ENCODE data around the gene MTMR1.

Gene MTMR1

DNA sequence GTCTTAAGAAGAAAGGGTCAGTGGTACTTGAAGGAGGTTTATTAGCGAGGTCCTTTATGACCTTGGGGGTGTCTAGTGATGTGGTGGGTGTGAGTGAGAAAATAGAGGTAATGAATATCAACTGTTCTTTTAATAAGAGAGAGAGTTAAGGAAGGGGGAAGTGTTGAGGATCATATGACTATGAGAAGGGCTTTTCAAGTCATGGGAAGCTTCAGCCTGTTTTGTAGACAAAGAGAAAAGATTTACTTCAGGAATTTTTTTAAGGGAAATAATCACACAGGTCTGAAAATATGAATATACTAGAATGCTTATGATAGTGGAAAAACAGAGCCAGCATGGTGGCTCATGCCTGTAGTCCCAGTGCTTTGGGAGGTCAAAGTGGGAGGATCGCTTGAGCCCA is 41.3 kb upstream of the MTMR1 start:
- Histone ChIP-seq H3K9me2 (replicated peaks; ENCODE audit: control insufficient read depth, low read length) (no peaks in the 10 kb centered on the region), H4K20me1 (ENCODE audit: control insufficient read depth, insufficient read depth, low read depth, low read length) (no peaks in the 10 kb centered on the region), H3K27me3 (ENCODE audit: control insufficient read depth, low read length) (no peaks in the 10 kb centered on the region), H3K36me3 (ENCODE audit: control insufficient read depth, low read length) (no peaks in the 10 kb centered on the region), H3K27ac (ENCODE audit: low read depth, low read length) (no peak overlapping the region), H3K4me3 (ENCODE audit: low read length) (no peak overlapping the region), H3F3A (ENCODE audit: control insufficient read depth, insufficient read depth) (no peaks in the 10 kb centered on the region), H3K4me1 (ENCODE audit: control insufficient read depth, low read length) (no peaks in the 10 kb centered on the region), H3K79me2 (ENCODE audit: control insufficient read depth, low read length) (no peaks in the 10 kb centered on the region), H3K9me3 (ENCODE audit: control insufficient read depth, insufficient read depth, low read length) (no peaks in the 10 kb centered on the region), H3K4me2 (ENCODE audit: low read length) (no peak overlapping the region)
- TF ChIP-seq EZH2phosphoT487 (IDR thresholded peaks at IDR 0.05; ENCODE audit: borderline replicate concordance, low read length) (no peak), CTCF (IDR thresholded peaks at IDR 0.05; ENCODE audit: low read depth, low read length, poor library complexity, severe bottlenecking) (no peak)

DNA sequence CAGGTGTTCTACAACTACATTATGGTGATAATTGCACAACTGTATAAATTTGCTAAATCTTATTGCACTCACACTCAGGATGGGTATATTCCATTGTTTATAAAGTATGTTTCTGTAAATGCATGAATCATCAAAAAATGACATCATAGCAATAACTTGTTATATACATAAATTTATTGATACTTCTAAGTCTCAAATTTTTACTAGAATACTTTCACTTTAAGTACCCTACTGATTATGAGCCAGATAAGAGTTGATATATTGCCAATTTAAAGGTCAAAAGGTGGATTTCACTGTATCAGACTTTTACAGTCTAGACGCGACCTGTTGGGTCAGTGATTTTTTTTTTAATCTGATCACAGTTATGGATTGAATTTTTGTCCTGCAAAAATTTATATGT is 37.4 kb upstream of the MTMR1 start:
- Histone ChIP-seq H3K4me2 (ENCODE audit: low read length) (no peak overlapping the region), H3K9me3 (ENCODE audit: control insufficient read depth, insufficient read depth, low read length) (no peaks in the 10 kb centered on the region), H4K20me1 (ENCODE audit: control insufficient read depth, insufficient read depth, low read depth, low read length) (no peaks in the 10 kb centered on the region), H3F3A (ENCODE audit: control insufficient read depth, insufficient read depth) (no peaks in the 10 kb centered on the region), H3K36me3 (ENCODE audit: control insufficient read depth, low read length) (no peaks in the 10 kb centered on the region), H3K27me3 (ENCODE audit: control insufficient read depth, low read length) (no peaks in the 10 kb centered on the region), H3K4me1 (ENCODE audit: control insufficient read depth, low read length) (no peaks in the 10 kb centered on the region), H3K79me2 (ENCODE audit: control insufficient read depth, low read length) (no peaks in the 10 kb centered on the region), H3K4me3 (ENCODE audit: low read length) (no peak overlapping the region), H3K9me2 (replicated peaks; ENCODE audit: control insufficient read depth, low read length) (no peaks in the 10 kb centered on the region), H3K27ac (ENCODE audit: low read depth, low read length) (no peak overlapping the region)
- TF ChIP-seq EZH2phosphoT487 (IDR thresholded peaks at IDR 0.05; ENCODE audit: borderline replicate concordance, low read length) (no peak), CTCF (IDR thresholded peaks at IDR 0.05; ENCODE audit: low read depth, low read length, poor library complexity, severe bottlenecking) (no peak)

GRCh38 chrX:150663073-150663472 is 30.1 kb upstream of the MTMR1 start:
- no peaks in the 10 kb centered on the region for H3K9me2 ChIP-seq (replicated peaks; ENCODE audit: control insufficient read depth, low read length)
- no peaks in the 10 kb centered on the region for H3K9me3 ChIP-seq (ENCODE audit: control insufficient read depth, insufficient read depth, low read length)
- H4K20me1 ChIP-seq (ENCODE audit: control insufficient read depth, insufficient read depth, low read depth, low read length), result no peaks in the 10 kb centered on the region
- H3K27me3 ChIP-seq (ENCODE audit: control insufficient read depth, low read length), result no peaks in the 10 kb centered on the region
- H3K4me1 ChIP-seq (ENCODE audit: control insufficient read depth, low read length), result no peaks in the 10 kb centered on the region
- no peaks in the 10 kb centered on the region for H3K36me3 ChIP-seq (ENCODE audit: control insufficient read depth, low read length)
- TF ChIP-seq CTCF (IDR thresholded peaks at IDR 0.05; ENCODE audit: low read depth, low read length, poor library complexity, severe bottlenecking), result no peak
- TF ChIP-seq EZH2phosphoT487 (IDR thresholded peaks at IDR 0.05; ENCODE audit: borderline replicate concordance, low read length), result no peak
- H3K27ac ChIP-seq (ENCODE audit: low read depth, low read length), result no peak overlapping the region
- no peaks in the 10 kb centered on the region for H3F3A ChIP-seq (ENCODE audit: control insufficient read depth, insufficient read depth)
- H3K79me2 ChIP-seq (ENCODE audit: control insufficient read depth, low read length), result no peaks in the 10 kb centered on the region
- no peak overlapping the region for H3K4me3 ChIP-seq (ENCODE audit: low read length)
- no peak overlapping the region for H3K4me2 ChIP-seq (ENCODE audit: low read length)

DNA sequence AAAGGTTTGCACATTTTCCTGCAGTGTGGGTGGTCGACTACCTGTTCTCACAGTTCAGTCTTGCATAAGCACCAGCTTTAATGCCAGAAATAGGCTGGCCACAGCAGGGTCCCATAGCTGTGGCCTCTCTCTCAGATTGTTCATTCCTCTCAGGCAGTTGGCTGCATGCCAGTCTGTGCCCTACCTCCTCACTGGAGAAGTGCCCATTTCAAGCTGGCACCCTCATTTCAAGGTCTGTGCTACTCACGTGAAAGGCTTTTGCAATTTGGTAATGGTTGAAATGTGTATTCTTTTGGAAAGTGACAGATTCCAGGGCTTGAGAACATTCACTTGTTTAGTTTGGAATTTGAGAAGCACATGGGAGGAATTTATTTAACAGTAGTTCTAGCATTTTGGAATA is 28.9 kb upstream of the MTMR1 start:
- no peaks in the 10 kb centered on the region for H3K36me3 ChIP-seq (ENCODE audit: control insufficient read depth, low read length)
- H3K79me2 ChIP-seq (ENCODE audit: control insufficient read depth, low read length), result no peaks in the 10 kb centered on the region
- TF ChIP-seq EZH2phosphoT487 (IDR thresholded peaks at IDR 0.05; ENCODE audit: borderline replicate concordance, low read length) (no peak), CTCF (IDR thresholded peaks at IDR 0.05; ENCODE audit: low read depth, low read length, poor library complexity, severe bottlenecking) (no peak)
- no peaks in the 10 kb centered on the region for H3K27me3 ChIP-seq (ENCODE audit: control insufficient read depth, low read length)
- H3F3A ChIP-seq (ENCODE audit: control insufficient read depth, insufficient read depth), result no peaks in the 10 kb centered on the region
- H4K20me1 ChIP-seq (ENCODE audit: control insufficient read depth, insufficient read depth, low read depth, low read length), result no peaks in the 10 kb centered on the region
- H3K9me2 ChIP-seq (replicated peaks; ENCODE audit: control insufficient read depth, low read length), result no peaks in the 10 kb centered on the region
- H3K4me2 ChIP-seq (ENCODE audit: low read length), result no peak overlapping the region
- H3K27ac ChIP-seq (ENCODE audit: low read depth, low read length), result no peak overlapping the region
- H3K4me3 ChIP-seq (ENCODE audit: low read length), result no peak overlapping the region
- no peaks in the 10 kb centered on the region for H3K9me3 ChIP-seq (ENCODE audit: control insufficient read depth, insufficient read depth, low read length)
- no peaks in the 10 kb centered on the region for H3K4me1 ChIP-seq (ENCODE audit: control insufficient read depth, low read length)
